C4-2B (cell line): ENCODE results near the gene PARD3.

Source experiments
- H3K27ac ChIP-seq: fragments of 450-650 bp; 2 replicates; pipeline ENCODE4 v1.5.1; 2017
- CTCF ChIP-seq: fragments of 450-650 bp; conservative IDR thresholded peaks from 2 replicates; pipeline ENCODE4 v1.5.1; 2017; ENCODE audit warnings: mild to moderate bottlenecking
- ZFX ChIP-seq: fragments of 450-650 bp; IDR thresholded peaks from 2 replicates; pipeline ENCODE4 v1.6.1; 2017

PARD3 gene

GRCh38 chr10:34578468-34578867 lies 236.6 kb downstream of the PARD3 start:
- TF ChIP-seq ZFX (no peak), CTCF (no peak)
- H3K27ac ChIP-seq: no peak overlapping the region

GRCh38 chr10:34576797-34577196 lies 238.3 kb downstream of the PARD3 start:
- H3K27ac ChIP-seq: no peak overlapping the region
- TF ChIP-seq CTCF (no peak), ZFX (no peak)

- H3K27ac ChIP-seq: no peak overlapping the region
These were observed 239.2 kb downstream of the PARD3 start for GRCh38 chr10:34575882-34576281.

GRCh38 chr10:34574353-34574934 lies 240.7 kb downstream of the PARD3 start:
- no peak for TF ChIP-seq ZFX
- TF ChIP-seq CTCF: no peak
- no peak overlapping the region for H3K27ac ChIP-seq

More at GRCh38 chr10:34575882-34576281, 239.2 kb downstream of the PARD3 start:
- TF ChIP-seq ZFX: no peak

- TF ChIP-seq ZFX: no peak
- H3K27ac ChIP-seq: no peak overlapping the region
These were observed 244.2 kb downstream of the PARD3 start for GRCh38 chr10:34570887-34571286.

- TF ChIP-seq ZFX: no peak
- H3K27ac ChIP-seq: no peak overlapping the region
These were observed 247.3 kb downstream of the PARD3 start for GRCh38 chr10:34567659-34568253.

- TF ChIP-seq CTCF: no peak
- TF ChIP-seq ZFX: no peak
- no peak overlapping the region for H3K27ac ChIP-seq
These were observed 249.2 kb downstream of the PARD3 start for GRCh38 chr10:34565934-34566333.

- no peak for TF ChIP-seq CTCF
- no peak for TF ChIP-seq ZFX
- H3K27ac ChIP-seq: no peak overlapping the region
These were observed 257.0 kb downstream of the PARD3 start for GRCh38 chr10:34558093-34558583.

GRCh38 chr10:34557173-34557572 lies 257.9 kb downstream of the PARD3 start:
- TF ChIP-seq ZFX: no peak
- TF ChIP-seq CTCF: no peak

More at GRCh38 chr10:34557173-34557572, 257.9 kb downstream of the PARD3 start:
- no peak overlapping the region for H3K27ac ChIP-seq
